Karpas-422 (cell line): ENCODE measurements around the gene SIX3. TPM values are rescaled to one million over a fixed set of nuclear protein-coding genes. Genes with fewer than 3 reads are reported as not detected.

ENCODE experiments used
- DNase-seq: peaks from one replicate; pipeline ENCODE4 v3.0.0-alpha.2; 2015
- H2AFZ ChIP-seq: fragments of 200-600 bp; sonication (generic); 2 replicates; pipeline ENCODE4 v1.6.1; 2014; ENCODE audit warnings: antibody characterized with exemption, low read length, mixed read lengths
- H3K27ac ChIP-seq: fragments of 200-600 bp; sonication (generic); 2 replicates; pipeline ENCODE4 v1.5.1; 2014; ENCODE audit warnings: mild to moderate bottlenecking, low read length, moderate library complexity
- H3K27me3 ChIP-seq: fragments of 200-600 bp; sonication (generic); 2 replicates; pipeline ENCODE4 v1.6.1; 2014; ENCODE audit warnings: low read length, mixed read lengths
- H3K36me3 ChIP-seq: fragments of 200-600 bp; sonication (generic); 2 replicates; pipeline ENCODE4 v1.6.1; 2014; ENCODE audit warnings: low read length, mixed read lengths; ENCODE audit not compliant: insufficient read depth
- H3K4me1 ChIP-seq: fragments of 200-600 bp; sonication (generic); 2 replicates; pipeline ENCODE4 v1.6.1; 2014; ENCODE audit warnings: mild to moderate bottlenecking, low read length, mixed read lengths
- H3K4me2 ChIP-seq: fragments of 200-600 bp; sonication (generic); 2 replicates; pipeline ENCODE4 v1.6.1; 2014; ENCODE audit warnings: low read length, low read depth, mild to moderate bottlenecking; ENCODE audit not compliant: poor library complexity, severe bottlenecking
- H3K4me3 ChIP-seq: fragments of 200-600 bp; sonication (generic); 2 replicates; pipeline ENCODE4 v1.5.1; 2014; ENCODE audit warnings: mild to moderate bottlenecking, antibody characterized with exemption, low read length, mixed read lengths
- H3K79me2 ChIP-seq: fragments of 200-600 bp; sonication (generic); 2 replicates; pipeline ENCODE4 v1.6.1; 2014; ENCODE audit warnings: mild to moderate bottlenecking, low read length, mixed read lengths
- H3K9ac ChIP-seq: fragments of 200-600 bp; sonication (generic); 2 replicates; pipeline ENCODE4 v1.6.0; 2014; ENCODE audit warnings: low read length
- H3K9me2 ChIP-seq: fragments of 200-600 bp; sonication (generic), shearing (Covaris generic); replicated peaks from 2 replicates; pipeline ENCODE4 v1.6.0; 2014; ENCODE audit warnings: mild to moderate bottlenecking, low read length, moderate library complexity; ENCODE audit not compliant: insufficient read depth
- H3K9me3 ChIP-seq: fragments of 300-700, 200-600 bp; sonication (generic); 2 replicates; pipeline ENCODE4 v1.6.1; 2014; ENCODE audit warnings: low read length, mixed read lengths
- H4K20me1 ChIP-seq: fragments of 200-600 bp; sonication (generic); 2 replicates; pipeline ENCODE4 v1.6.1; 2014; ENCODE audit warnings: mild to moderate bottlenecking, antibody characterized with exemption, low read length, low read depth; ENCODE audit not compliant: insufficient read depth
- total RNA-seq: library from RNA; depleted of rRNA; stranded (reverse); fragments of >200 nt; shearing (Covaris generic); gene quantifications from 2 replicates; pipeline ENCODE4 v1.2.3, GENCODE V29; 2014; ENCODE audit warnings: low replicate concordance

SIX3 gene
- total RNA-seq, 1 experiment from 2014 or later, result not detected

- no peaks in the 10 kb centered on the region for H3K27me3 ChIP-seq
- H3K79me2 ChIP-seq, result no peaks in the 10 kb centered on the region
- DNase-seq, result no peak
- H3K27ac ChIP-seq, result no peak overlapping the region
- H3K9me3 ChIP-seq, result no peaks in the 10 kb centered on the region
- no peaks in the 10 kb centered on the region for H3K9me2 ChIP-seq
- H3K9ac ChIP-seq, result no peak overlapping the region
- no peaks in the 10 kb centered on the region for H4K20me1 ChIP-seq
- no peaks in the 10 kb centered on the region for H3K36me3 ChIP-seq
- H2AFZ ChIP-seq, result no peak overlapping the region
- no peak overlapping the region for H3K4me3 ChIP-seq
- no peak overlapping the region for H3K4me2 ChIP-seq
- no peaks in the 10 kb centered on the region for H3K4me1 ChIP-seq
Observed at GRCh38 chr2:44967056-44967455, 25.6 kb downstream of the SIX3 start.

- no peaks in the 10 kb centered on the region for H3K4me1 ChIP-seq
- H3K79me2 ChIP-seq, result no peaks in the 10 kb centered on the region
- H4K20me1 ChIP-seq, result no peaks in the 10 kb centered on the region
- no peak overlapping the region for H2AFZ ChIP-seq
- no peak overlapping the region for H3K4me3 ChIP-seq
- H3K9ac ChIP-seq, result no peak overlapping the region
- no peaks in the 10 kb centered on the region for H3K36me3 ChIP-seq
- no peaks in the 10 kb centered on the region for H3K9me2 ChIP-seq
- no peak for DNase-seq
- H3K27me3 ChIP-seq, result no peaks in the 10 kb centered on the region
- no peak overlapping the region for H3K27ac ChIP-seq
- H3K4me2 ChIP-seq, result no peak overlapping the region
- H3K9me3 ChIP-seq, result no peaks in the 10 kb centered on the region
Observed at GRCh38 chr2:44967727-44968432, 26.4 kb downstream of the SIX3 start.

- H3K9ac ChIP-seq, result no peak overlapping the region
- no peaks in the 10 kb centered on the region for H3K4me1 ChIP-seq
- no peak overlapping the region for H3K4me3 ChIP-seq
- DNase-seq, result no peak
- no peaks in the 10 kb centered on the region for H3K9me3 ChIP-seq
- no peaks in the 10 kb centered on the region for H4K20me1 ChIP-seq
- no peaks in the 10 kb centered on the region for H3K79me2 ChIP-seq
- H3K9me2 ChIP-seq, result no peaks in the 10 kb centered on the region
- no peaks in the 10 kb centered on the region for H3K27me3 ChIP-seq
- no peak overlapping the region for H3K27ac ChIP-seq
- H3K36me3 ChIP-seq, result no peaks in the 10 kb centered on the region
- no peak overlapping the region for H3K4me2 ChIP-seq
- H2AFZ ChIP-seq, result no peak overlapping the region
Observed at GRCh38 chr2:44969936-44970335, 28.4 kb downstream of the SIX3 start.

- no peaks in the 10 kb centered on the region for H3K4me1 ChIP-seq
- no peaks in the 10 kb centered on the region for H3K79me2 ChIP-seq
- no peak overlapping the region for H3K4me2 ChIP-seq
- no peaks in the 10 kb centered on the region for H3K9me3 ChIP-seq
- no peaks in the 10 kb centered on the region for H3K9me2 ChIP-seq
- H2AFZ ChIP-seq, result no peak overlapping the region
- no peak overlapping the region for H3K27ac ChIP-seq
- no peak for DNase-seq
- H3K36me3 ChIP-seq, result no peaks in the 10 kb centered on the region
- H4K20me1 ChIP-seq, result no peaks in the 10 kb centered on the region
- no peak overlapping the region for H3K9ac ChIP-seq
- H3K27me3 ChIP-seq, result no peaks in the 10 kb centered on the region
- no peak overlapping the region for H3K4me3 ChIP-seq
Observed at GRCh38 chr2:44970846-44971450, 29.4 kb downstream of the SIX3 start.

GRCh38 chr2:44972771-44973535 lies 31.5 kb downstream of the SIX3 start:
- H3K9ac ChIP-seq, result no peak overlapping the region
- H3K9me3 ChIP-seq, result no peaks in the 10 kb centered on the region
- no peaks in the 10 kb centered on the region for H3K36me3 ChIP-seq
- peak overlapping the region; percentile 11 for H3K4me2 ChIP-seq
- no peaks in the 10 kb centered on the region for H3K27me3 ChIP-seq
- no peaks in the 10 kb centered on the region for H4K20me1 ChIP-seq
- no peak overlapping the region for H3K4me3 ChIP-seq
- no peak overlapping the region for H3K27ac ChIP-seq
- no peak for DNase-seq
- no peak overlapping the region for H2AFZ ChIP-seq
- no peaks in the 10 kb centered on the region for H3K79me2 ChIP-seq
- no peaks in the 10 kb centered on the region for H3K9me2 ChIP-seq
- H3K4me1 ChIP-seq, result no peaks in the 10 kb centered on the region

- Histone ChIP-seq H3K9me3 (no peaks in the 10 kb centered on the region), H3K4me1 (no peaks in the 10 kb centered on the region), H3K27ac (no peak overlapping the region), H3K27me3 (no peaks in the 10 kb centered on the region), H3K36me3 (no peaks in the 10 kb centered on the region), H3K4me3 (no peak overlapping the region), H4K20me1 (no peaks in the 10 kb centered on the region), H3K4me2 (no peak overlapping the region), H3K79me2 (no peaks in the 10 kb centered on the region), H3K9ac (no peak overlapping the region), H3K9me2 (no peaks in the 10 kb centered on the region), H2AFZ (no peak overlapping the region)
- peak; percentile 83 for DNase-seq
Observed at GRCh38 chr2:44974064-44974715, 32.7 kb downstream of the SIX3 start.

GRCh38 chr2:44975571-44976450 lies 34.3 kb downstream of the SIX3 start:
- Histone ChIP-seq H3K4me1 (peaks cover 7% of the 10 kb centered on the region), H4K20me1 (no peaks in the 10 kb centered on the region), H3K27me3 (no peaks in the 10 kb centered on the region), H3K9ac (no peak overlapping the region), H2AFZ (no peak overlapping the region), H3K27ac (no peak overlapping the region), H3K36me3 (no peaks in the 10 kb centered on the region), H3K79me2 (no peaks in the 10 kb centered on the region), H3K4me2 (no peak overlapping the region), H3K9me3 (no peaks in the 10 kb centered on the region), H3K9me2 (no peaks in the 10 kb centered on the region), H3K4me3 (no peak overlapping the region)
- no peak for DNase-seq
